Measurements from ENCODE around the gene TRMT1.

TRMT1 gene

GRCh38 chr19:13089857-13090507 is 26.6 kb downstream of the TRMT1 start:
- H3K36me3 ChIP-seq (ENCODE audit: insufficient read depth, insufficient read length, low read length), result no peaks in the 10 kb centered on the region
- H3K9me3 ChIP-seq (ENCODE audit: insufficient read depth, low read length), result no peaks in the 10 kb centered on the region
- no peak for DNase-seq (ENCODE audit: low read depth, low spot score)
- H3K4me3 ChIP-seq (ENCODE audit: insufficient read length, low read depth), result no peak overlapping the region
- TF ChIP-seq ZNF274 (IDR thresholded peaks at IDR 0.05; ENCODE audit: low read depth, low read length), result no peak
- TF ChIP-seq YY1 (IDR thresholded peaks at IDR 0.05; ENCODE audit: insufficient read depth, insufficient read length), result no peak
- no peak for TF ChIP-seq SUZ12 (IDR thresholded peaks at IDR 0.05; ENCODE audit: extremely low read depth, insufficient read depth, insufficient read length)
- H3K9ac ChIP-seq (ENCODE audit: insufficient read length, low read depth), result no peak overlapping the region
- H3K27me3 ChIP-seq (ENCODE audit: insufficient read depth, insufficient read length), result peaks cover 25% of the 10 kb centered on the region
- peaks cover 27% of the 10 kb centered on the region for H3K4me1 ChIP-seq (ENCODE audit: insufficient read depth, insufficient read length)

GRCh38 chr19:13089139-13089856 is 27.2 kb downstream of the TRMT1 start:
- Histone ChIP-seq H3K9me3 (ENCODE audit: insufficient read depth, low read length) (no peaks in the 10 kb centered on the region), H3K9ac (ENCODE audit: insufficient read length, low read depth) (no peak overlapping the region), H3K4me1 (ENCODE audit: insufficient read depth, insufficient read length) (peaks cover 24% of the 10 kb centered on the region), H3K36me3 (ENCODE audit: insufficient read depth, insufficient read length, low read length) (no peaks in the 10 kb centered on the region), H3K27me3 (ENCODE audit: insufficient read depth, insufficient read length) (peaks cover 21% of the 10 kb centered on the region), H3K4me3 (ENCODE audit: insufficient read length, low read depth) (no peak overlapping the region)
- TF ChIP-seq ZNF274 (IDR thresholded peaks at IDR 0.05; ENCODE audit: low read depth, low read length) (no peak), YY1 (IDR thresholded peaks at IDR 0.05; ENCODE audit: insufficient read depth, insufficient read length) (no peak), SUZ12 (IDR thresholded peaks at IDR 0.05; ENCODE audit: extremely low read depth, insufficient read depth, insufficient read length) (no peak)
- DNase-seq (ENCODE audit: low read depth, low spot score), result no peak

DNA sequence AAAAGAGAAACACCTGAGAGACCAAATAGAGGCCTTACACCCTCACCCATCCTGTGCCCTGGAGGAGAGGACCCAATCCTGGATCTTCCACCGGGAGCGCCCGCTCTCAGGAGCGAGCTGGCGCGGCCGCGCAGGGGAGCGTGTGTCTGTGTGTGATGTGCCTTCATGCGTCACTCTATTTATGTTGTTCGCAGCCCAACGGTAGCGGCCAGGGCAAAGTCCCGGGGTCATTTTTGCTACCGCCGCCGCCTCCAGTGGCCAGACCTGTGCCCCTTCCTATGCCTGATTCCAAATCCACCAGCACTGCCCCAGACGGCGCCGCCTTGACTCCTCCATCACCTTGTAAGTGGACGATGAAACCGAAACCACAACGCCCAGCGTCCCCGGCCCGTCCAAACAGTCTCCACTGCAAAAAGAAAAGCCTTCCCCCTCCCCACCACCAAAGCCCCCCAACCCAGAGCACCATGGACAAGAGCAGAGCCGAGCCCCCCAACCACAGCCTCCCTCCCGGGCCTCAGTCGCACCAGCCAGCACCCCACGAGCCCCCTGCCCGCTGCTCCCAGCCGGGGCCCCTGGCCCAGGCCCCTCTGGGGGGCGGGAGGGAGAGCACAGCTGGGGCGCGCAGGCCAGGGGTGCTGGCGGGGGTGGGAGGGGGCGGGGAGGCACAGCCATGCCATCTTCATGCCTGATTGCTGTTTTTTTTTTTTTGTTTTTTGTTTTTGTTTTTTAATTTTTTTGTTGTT is 28.6 kb downstream of the TRMT1 start:
- no peaks in the 10 kb centered on the region for H3K36me3 ChIP-seq (ENCODE audit: insufficient read depth, insufficient read length, low read length)

DNA sequence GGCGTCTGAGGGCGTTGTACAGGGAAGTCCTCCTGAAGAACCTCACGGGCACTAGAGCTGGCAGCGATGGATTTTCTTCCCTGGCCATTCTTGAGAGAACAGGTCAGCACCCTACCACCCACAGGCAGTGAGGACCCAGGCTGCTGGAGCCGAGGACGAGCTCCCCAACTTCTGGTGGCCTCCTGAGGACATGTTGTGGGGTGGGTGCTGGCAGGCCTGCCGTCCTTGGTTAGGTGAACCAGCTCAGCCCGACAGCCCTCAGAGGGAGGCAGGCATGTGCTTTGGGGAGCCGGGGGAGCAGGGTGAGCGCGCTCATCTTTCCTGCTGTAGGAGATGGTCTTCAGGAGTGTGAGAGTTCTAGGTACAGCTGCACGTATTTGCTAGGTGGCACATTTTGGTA is 29.2 kb downstream of the TRMT1 start:
- Histone ChIP-seq H3K9ac (ENCODE audit: insufficient read length, low read depth) (no peak overlapping the region), H3K36me3 (ENCODE audit: insufficient read depth, insufficient read length, low read length) (no peaks in the 10 kb centered on the region), H3K4me3 (ENCODE audit: insufficient read length, low read depth) (no peak overlapping the region), H3K27me3 (ENCODE audit: insufficient read depth, insufficient read length) (peaks cover 9% of the 10 kb centered on the region), H3K9me3 (ENCODE audit: insufficient read depth, low read length) (no peaks in the 10 kb centered on the region), H3K4me1 (ENCODE audit: insufficient read depth, insufficient read length) (peaks cover 26% of the 10 kb centered on the region)
- no peak for DNase-seq (ENCODE audit: low read depth, low spot score)
- no peak for TF ChIP-seq YY1 (IDR thresholded peaks at IDR 0.05; ENCODE audit: insufficient read depth, insufficient read length)
- no peak for TF ChIP-seq ZNF274 (IDR thresholded peaks at IDR 0.05; ENCODE audit: low read depth, low read length)
- TF ChIP-seq SUZ12 (IDR thresholded peaks at IDR 0.05; ENCODE audit: extremely low read depth, insufficient read depth, insufficient read length), result no peak

More for the DNA sequence above, 28.6 kb downstream of the TRMT1 start:
- Histone ChIP-seq H3K9ac (ENCODE audit: insufficient read length, low read depth) (no peak overlapping the region), H3K4me3 (ENCODE audit: insufficient read length, low read depth) (no peak overlapping the region), H3K27me3 (ENCODE audit: insufficient read depth, insufficient read length) (peaks cover 15% of the 10 kb centered on the region), H3K4me1 (ENCODE audit: insufficient read depth, insufficient read length) (peaks cover 26% of the 10 kb centered on the region), H3K9me3 (ENCODE audit: insufficient read depth, low read length) (no peaks in the 10 kb centered on the region)
- no peak for DNase-seq (ENCODE audit: low read depth, low spot score)
- TF ChIP-seq ZNF274 (IDR thresholded peaks at IDR 0.05; ENCODE audit: low read depth, low read length), result no peak
- TF ChIP-seq YY1 (IDR thresholded peaks at IDR 0.05; ENCODE audit: insufficient read depth, insufficient read length), result no peak
- no peak for TF ChIP-seq SUZ12 (IDR thresholded peaks at IDR 0.05; ENCODE audit: extremely low read depth, insufficient read depth, insufficient read length)

DNA sequence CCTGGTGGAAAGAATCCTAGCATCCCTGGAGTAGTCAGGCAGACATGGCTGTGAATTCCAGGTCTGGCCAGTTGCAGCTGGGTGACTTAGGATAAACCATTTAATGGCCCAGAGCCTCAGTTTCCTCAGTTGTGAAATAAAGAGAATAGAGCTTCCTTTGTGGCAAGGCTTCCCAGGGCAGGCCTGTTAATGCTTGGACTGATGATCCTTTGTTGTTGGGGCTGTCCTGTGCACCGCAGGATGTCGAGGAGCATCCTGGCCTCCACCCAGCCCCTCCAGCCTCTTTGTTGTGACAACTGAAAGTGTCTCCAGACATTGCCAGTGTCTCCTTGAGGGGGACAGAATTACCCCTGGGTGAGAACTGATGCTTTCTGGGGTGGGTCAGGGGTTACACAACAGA is 30.2 kb downstream of the TRMT1 start:
- H3K27me3 ChIP-seq (ENCODE audit: insufficient read depth, insufficient read length), result peaks cover 6% of the 10 kb centered on the region
- no peaks in the 10 kb centered on the region for H3K9me3 ChIP-seq (ENCODE audit: insufficient read depth, low read length)
- H3K36me3 ChIP-seq (ENCODE audit: insufficient read depth, insufficient read length, low read length), result no peaks in the 10 kb centered on the region
- no peak overlapping the region for H3K4me3 ChIP-seq (ENCODE audit: insufficient read length, low read depth)
- TF ChIP-seq ZNF274 (IDR thresholded peaks at IDR 0.05; ENCODE audit: low read depth, low read length), result no peak
- peaks cover 24% of the 10 kb centered on the region for H3K4me1 ChIP-seq (ENCODE audit: insufficient read depth, insufficient read length)
- H3K9ac ChIP-seq (ENCODE audit: insufficient read length, low read depth), result no peak overlapping the region
- DNase-seq (ENCODE audit: low read depth, low spot score), result no peak

- DNase-seq (ENCODE audit: low read depth, low spot score), result no peak
- H3K4me3 ChIP-seq (ENCODE audit: insufficient read length, low read depth), result no peak overlapping the region
- H3K4me1 ChIP-seq (ENCODE audit: insufficient read depth, insufficient read length), result peaks cover 22% of the 10 kb centered on the region
- peaks cover 6% of the 10 kb centered on the region for H3K27me3 ChIP-seq (ENCODE audit: insufficient read depth, insufficient read length)
- no peaks in the 10 kb centered on the region for H3K9me3 ChIP-seq (ENCODE audit: insufficient read depth, low read length)
- no peaks in the 10 kb centered on the region for H3K36me3 ChIP-seq (ENCODE audit: insufficient read depth, insufficient read length, low read length)
- H3K9ac ChIP-seq (ENCODE audit: insufficient read length, low read depth), result no peak overlapping the region
- TF ChIP-seq SUZ12 (IDR thresholded peaks at IDR 0.05; ENCODE audit: extremely low read depth, insufficient read depth, insufficient read length) (no peak), YY1 (IDR thresholded peaks at IDR 0.05; ENCODE audit: insufficient read depth, insufficient read length) (no peak), ZNF274 (IDR thresholded peaks at IDR 0.05; ENCODE audit: low read depth, low read length) (no peak)
These were observed 30.9 kb downstream of the TRMT1 start for GRCh38 chr19:13085666-13086065.

GRCh38 chr19:13083627-13084026 is 32.9 kb downstream of the TRMT1 start:
- H3K4me3 ChIP-seq (ENCODE audit: insufficient read length, low read depth), result no peak overlapping the region
- no peaks in the 10 kb centered on the region for H3K36me3 ChIP-seq (ENCODE audit: insufficient read depth, insufficient read length, low read length)
- no peaks in the 10 kb centered on the region for H3K9me3 ChIP-seq (ENCODE audit: insufficient read depth, low read length)
- peaks cover 31% of the 10 kb centered on the region for H3K4me1 ChIP-seq (ENCODE audit: insufficient read depth, insufficient read length)
- no peak for DNase-seq (ENCODE audit: low read depth, low spot score)
- no peak overlapping the region for H3K9ac ChIP-seq (ENCODE audit: insufficient read length, low read depth)
- no peak for TF ChIP-seq ZNF274 (IDR thresholded peaks at IDR 0.05; ENCODE audit: low read depth, low read length)
- no peak for TF ChIP-seq SUZ12 (IDR thresholded peaks at IDR 0.05; ENCODE audit: extremely low read depth, insufficient read depth, insufficient read length)
- TF ChIP-seq YY1 (IDR thresholded peaks at IDR 0.05; ENCODE audit: insufficient read depth, insufficient read length), result no peak
- peaks cover 3% of the 10 kb centered on the region for H3K27me3 ChIP-seq (ENCODE audit: insufficient read depth, insufficient read length)
